HepG2 (cell line): ENCODE results near the gene ARL10. TPM values are rescaled to one million over a fixed set of nuclear protein-coding genes. Genes with fewer than 3 reads are reported as not detected.
A peak's percentile ranks its signal among the peaks of the same experiment; 100 is the strongest.

Source experiments
- FOXO1 ChIP-seq: sonication (generic); formaldehyde crosslinking; IDR thresholded peaks from 2 replicates; pipeline ENCODE4 v1.4.0; 2020; ENCODE audit warnings: missing genetic modification reagents
- GATAD1 ChIP-seq: IDR thresholded peaks from 2 replicates; pipeline ENCODE4 v1.6.1; 2016; ENCODE audit warnings: missing genetic modification reagents, missing compliant biosample characterization
- HDAC1 ChIP-seq: sonication (generic); formaldehyde crosslinking; IDR thresholded peaks from 2 replicates; pipeline ENCODE4 v1.5.1; 2020; ENCODE audit warnings: mild to moderate bottlenecking, missing genetic modification reagents
- HMG20B ChIP-seq: conservative IDR thresholded peaks from 2 replicates; pipeline ENCODE4 v1.6.1; 2016; ENCODE audit warnings: missing genetic modification reagents, missing compliant biosample characterization
- NFIB ChIP-seq: sonication (generic); formaldehyde crosslinking; IDR thresholded peaks from 2 replicates; pipeline ENCODE4 v1.9.0; 2021; ENCODE audit warnings: missing genetic modification reagents, mild to moderate bottlenecking, borderline replicate concordance
- PHF20 ChIP-seq: sonication (generic); formaldehyde crosslinking; IDR thresholded peaks from 2 replicates; pipeline ENCODE4 v1.5.0; 2020; ENCODE audit warnings: mild to moderate bottlenecking, missing genetic modification reagents
- REST ChIP-seq, 2 experiments: IDR thresholded peaks; 2 replicates each; pipeline ENCODE4 v1.6.1; 2011 to 2012; ENCODE audit warnings: low read length in 2 of 2, borderline replicate concordance in 1 of 2, low read depth in 1 of 2, mild to moderate bottlenecking in 1 of 2, moderate library complexity in 1 of 2
- SNAPC4 ChIP-seq: sonication (generic); formaldehyde crosslinking; IDR thresholded peaks from 2 replicates; pipeline ENCODE4 v1.4.0; 2020; ENCODE audit warnings: mild to moderate bottlenecking, missing genetic modification reagents
- TBP ChIP-seq: sonication (generic); formaldehyde crosslinking; IDR thresholded peaks from 2 replicates; pipeline ENCODE4 v1.5.0; 2020; ENCODE audit warnings: missing genetic modification reagents
- TERF1 ChIP-seq: sonication (generic); formaldehyde crosslinking; IDR thresholded peaks from 2 replicates; pipeline ENCODE4 v1.8.0; 2022; ENCODE audit warnings: mild to moderate bottlenecking, missing genetic modification reagents, moderate library complexity
- TP53 ChIP-seq: sonication (generic); formaldehyde crosslinking; conservative IDR thresholded peaks from 2 replicates; pipeline ENCODE4 v1.4.0; 2020; ENCODE audit warnings: missing genetic modification reagents
- ZMAT3 ChIP-seq: sonication (generic); formaldehyde crosslinking; conservative IDR thresholded peaks from 2 replicates; pipeline ENCODE4 v1.7.0; 2021; ENCODE audit warnings: missing genetic modification reagents
- ZNF333 ChIP-seq: sonication (generic); formaldehyde crosslinking; IDR thresholded peaks from 2 replicates; pipeline ENCODE4 v1.4.0; 2020; ENCODE audit warnings: mild to moderate bottlenecking, missing genetic modification reagents, borderline replicate concordance
- ZNF382 ChIP-seq: sonication (generic); formaldehyde crosslinking; IDR thresholded peaks from 2 replicates; pipeline ENCODE4 v1.5.0; 2020; ENCODE audit warnings: missing genetic modification reagents, mild to moderate bottlenecking, borderline replicate concordance
- ZNF639 ChIP-seq: conservative IDR thresholded peaks from 2 replicates; pipeline ENCODE4 v1.6.1; 2018; ENCODE audit warnings: missing genetic modification reagents
- ZNF878 ChIP-seq: sonication (generic); formaldehyde crosslinking; IDR thresholded peaks from 2 replicates; pipeline ENCODE4 v1.8.1; 2023; ENCODE audit warnings: mild to moderate bottlenecking, missing genetic modification reagents, moderate library complexity
- ZZZ3 ChIP-seq: sonication (generic); formaldehyde crosslinking; IDR thresholded peaks from 2 replicates; pipeline ENCODE4 v1.4.0; 2020; ENCODE audit warnings: missing genetic modification reagents, mild to moderate bottlenecking, borderline replicate concordance
- polyA plus RNA-seq, 8 experiments: library from polyadenylated mRNA; depleted of rRNA in 3 of 8; stranded (reverse) in 7 of 8; unstranded in 1 of 8; fragments of >200 nt; fragmentation: Illumina TruSeq in 4 of 8; extraction: Trizol in 4 of 8; gene quantifications; 2 replicates each; pipeline versions ENCODE4 v1.2.1 to v1.2.3, GENCODE V29; 2011 to 2016; ENCODE audit warnings: low read depth in 4 of 8, missing spikeins in 1 of 8, mixed read lengths in 1 of 8; ENCODE audit not compliant: insufficient read depth in 1 of 8
- total RNA-seq, 5 experiments: library from RNA; depleted of rRNA; stranded (reverse); fragments of >200 nt; fragmentation: Illumina TruSeq; extraction: Trizol; gene quantifications; 2 replicates each; pipeline ENCODE4 v1.2.3, GENCODE V29; 2016; ENCODE audit warnings: low read depth in 1 of 5

ARL10 gene
- total and polyA plus RNA-seq, 2 of the 13 experiments (the other 11 are each of a cell fraction or from before 2014, with no cell fraction given), result 0.18 to 0.50 TPM

GRCh38 chr5:176415952-176416924 is 51.0 kb downstream of the ARL10 start, which contains the start of gene CLTB (continued):
- TF ChIP-seq REST (IDR thresholded peaks at IDR 0.05; ENCODE audit: borderline replicate concordance in 1 of 2, low read depth in 1 of 2, low read length in 2 of 2) (peak in 1 of 2 experiments; percentile 38; a peak in 1 of 4 replicates), ZNF878 (CRISPR knock-in tag) (no peak), PHF20 (CRISPR knock-in tag) (peak; percentile 36; the same call in 1 of the 2 replicates), TERF1 (CRISPR knock-in tag) (no peak), ZNF382 (CRISPR knock-in tag) (no peak), TP53 (CRISPR knock-in tag) (no peak), TBP (CRISPR knock-in tag) (no peak), GATAD1 (CRISPR knock-in tag) (peak; percentile 79), HMG20B (CRISPR knock-in tag) (no peak), FOXO1 (CRISPR knock-in tag) (no peak; the same call in 1 of the 2 replicates), HDAC1 (CRISPR knock-in tag) (peak; percentile 86), ZMAT3 (CRISPR knock-in tag) (no peak), NFIB (no peak), ZNF639 (peak; percentile 74), ZZZ3 (CRISPR knock-in tag) (no peak), ZNF333 (no peak), SNAPC4 (no peak)
